Neutrophil (primary cell): ENCODE results near the gene CD3E.

Source experiments
- H3K27ac ChIP-seq: fragments of 200-600 bp; sonication (generic); 2 replicates; pipeline ENCODE4 v1.5.1; 2016; ENCODE audit warnings: mild to moderate bottlenecking, moderate library complexity
- H3K27me3 ChIP-seq: fragments of 200-600 bp; sonication (generic); 2 replicates; pipeline ENCODE4 v1.6.0; 2016; ENCODE audit warnings: mild to moderate bottlenecking
- H3K36me3 ChIP-seq: fragments of 200-600 bp; sonication (generic); 2 replicates; pipeline ENCODE4 v1.5.1; 2017
- H3K4me1 ChIP-seq, 2 experiments: fragments of 200-600 bp in 1 of 2; sonication (generic) in 1 of 2; 1 replicate in 1 of 2; 2 replicates in 1 of 2; pipeline versions ENCODE4 v1.5.1 to v1.6.1; 2013 to 2016; ENCODE audit warnings: low read depth in 1 of 2, low read length in 1 of 2, mild to moderate bottlenecking in 1 of 2, moderate library complexity in 1 of 2; ENCODE audit not compliant: control insufficient read depth in 1 of 2, insufficient read depth in 1 of 2
- H3K4me3 ChIP-seq, 2 experiments: fragments of 200-600 bp in 1 of 2; sonication (generic) in 1 of 2; 1 replicate in 1 of 2; 2 replicates in 1 of 2; pipeline ENCODE4 v1.5.1; 2013 to 2016; ENCODE audit warnings: low read depth in 1 of 2, low read length in 1 of 2, mild to moderate bottlenecking in 1 of 2, moderate library complexity in 1 of 2
- H3K9me3 ChIP-seq: fragments of 200-600 bp; sonication (generic); 2 replicates; pipeline ENCODE4 v1.5.1; 2016
- TF ChIP-seq, protein P1 (sequence below): fragments of 200-600 bp; sonication (generic); IDR thresholded peaks from 2 replicates; pipeline ENCODE4 v1.5.1; 2016; ENCODE audit warnings: antibody characterized with exemption

CD3E gene

DNA sequence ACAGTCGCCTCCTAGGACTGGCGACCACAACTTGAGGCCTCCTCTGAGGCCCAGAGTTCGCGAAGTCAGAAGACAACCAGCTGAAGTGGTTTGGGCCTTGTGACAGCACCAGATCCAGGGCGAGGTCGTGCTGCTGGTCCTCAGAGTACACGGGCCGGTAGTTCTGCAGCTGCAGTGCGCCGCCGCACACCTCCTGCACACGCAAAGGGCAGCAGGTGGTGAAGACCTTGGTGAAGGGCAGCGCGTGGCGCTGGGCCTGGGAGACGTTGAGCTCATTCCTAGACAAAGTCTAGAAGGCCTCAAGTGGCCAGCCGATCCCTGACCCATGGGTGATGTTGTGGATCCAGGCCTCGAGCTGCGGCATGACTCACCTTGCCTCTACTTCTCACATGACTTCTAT lies 18.2 kb downstream of the CD3E start:
- peaks cover 11 to 17% of the 10 kb centered on the region in 2 experiments for H3K4me1 ChIP-seq
- H3K27ac ChIP-seq = no peak overlapping the region
- TF ChIP-seq, protein P1, sequence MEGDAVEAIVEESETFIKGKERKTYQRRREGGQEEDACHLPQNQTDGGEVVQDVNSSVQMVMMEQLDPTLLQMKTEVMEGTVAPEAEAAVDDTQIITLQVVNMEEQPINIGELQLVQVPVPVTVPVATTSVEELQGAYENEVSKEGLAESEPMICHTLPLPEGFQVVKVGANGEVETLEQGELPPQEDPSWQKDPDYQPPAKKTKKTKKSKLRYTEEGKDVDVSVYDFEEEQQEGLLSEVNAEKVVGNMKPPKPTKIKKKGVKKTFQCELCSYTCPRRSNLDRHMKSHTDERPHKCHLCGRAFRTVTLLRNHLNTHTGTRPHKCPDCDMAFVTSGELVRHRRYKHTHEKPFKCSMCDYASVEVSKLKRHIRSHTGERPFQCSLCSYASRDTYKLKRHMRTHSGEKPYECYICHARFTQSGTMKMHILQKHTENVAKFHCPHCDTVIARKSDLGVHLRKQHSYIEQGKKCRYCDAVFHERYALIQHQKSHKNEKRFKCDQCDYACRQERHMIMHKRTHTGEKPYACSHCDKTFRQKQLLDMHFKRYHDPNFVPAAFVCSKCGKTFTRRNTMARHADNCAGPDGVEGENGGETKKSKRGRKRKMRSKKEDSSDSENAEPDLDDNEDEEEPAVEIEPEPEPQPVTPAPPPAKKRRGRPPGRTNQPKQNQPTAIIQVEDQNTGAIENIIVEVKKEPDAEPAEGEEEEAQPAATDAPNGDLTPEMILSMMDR = no peak

DNA sequence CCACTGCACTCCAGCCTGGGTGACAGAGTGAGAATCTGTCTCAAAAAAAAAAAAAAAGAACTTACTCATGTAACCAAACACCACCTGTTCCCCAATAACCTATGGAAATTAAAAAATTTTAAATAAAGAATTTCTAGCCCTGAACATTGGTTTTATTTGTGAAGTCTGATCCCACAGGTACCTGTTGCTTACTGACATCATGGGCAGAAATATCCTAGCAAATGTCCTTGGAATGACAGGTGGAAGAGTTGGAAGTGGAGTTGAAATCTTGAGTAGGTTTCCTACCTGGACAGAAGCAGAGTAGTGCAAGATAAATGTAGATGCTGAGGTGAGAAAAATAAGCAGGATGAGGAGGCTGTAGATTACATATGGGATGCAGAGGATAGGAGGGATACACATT lies 20.8 kb downstream of the CD3E start:
- no peaks in the 10 kb centered on the region for H3K9me3 ChIP-seq
- H3K27ac ChIP-seq = no peak overlapping the region
- H3K4me1 ChIP-seq = no peaks in the 10 kb centered on the region
- H3K27me3 ChIP-seq = no peaks in the 10 kb centered on the region
- TF ChIP-seq, protein P1 = no peak
- no peak overlapping the region for H3K4me3 ChIP-seq
- no peaks in the 10 kb centered on the region for H3K36me3 ChIP-seq

More for the DNA sequence above, 18.2 kb downstream of the CD3E start:
- H3K36me3 ChIP-seq = no peaks in the 10 kb centered on the region
- H3K27me3 ChIP-seq = no peaks in the 10 kb centered on the region
- no peak overlapping the region for H3K4me3 ChIP-seq
- H3K9me3 ChIP-seq = no peaks in the 10 kb centered on the region

DNA sequence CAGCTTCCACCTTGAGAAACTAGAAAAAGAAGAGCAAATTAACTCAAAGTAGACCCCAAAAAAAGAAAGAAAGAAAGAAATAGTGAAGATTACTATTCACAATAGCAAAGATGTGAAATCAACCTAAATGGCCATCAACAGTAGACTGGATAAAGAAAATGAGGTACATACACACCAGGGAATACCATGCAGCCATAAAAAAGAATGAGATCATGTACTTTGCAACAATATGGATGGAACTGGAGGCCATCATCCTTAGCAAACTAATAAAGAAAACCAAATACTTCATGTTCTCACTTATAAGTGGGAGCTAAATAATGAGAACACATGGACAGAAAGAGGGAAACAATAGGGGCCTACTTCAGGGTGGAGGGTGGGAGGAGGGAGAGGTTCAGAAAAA lies 24.2 kb downstream of the CD3E start:
- no peaks in the 10 kb centered on the region for H3K36me3 ChIP-seq
- H3K4me1 ChIP-seq = no peaks in the 10 kb centered on the region
- no peak overlapping the region for H3K27ac ChIP-seq
- H3K27me3 ChIP-seq = no peaks in the 10 kb centered on the region
- H3K4me3 ChIP-seq = no peak overlapping the region
- TF ChIP-seq, protein P1 = no peak
- H3K9me3 ChIP-seq = no peaks in the 10 kb centered on the region

DNA sequence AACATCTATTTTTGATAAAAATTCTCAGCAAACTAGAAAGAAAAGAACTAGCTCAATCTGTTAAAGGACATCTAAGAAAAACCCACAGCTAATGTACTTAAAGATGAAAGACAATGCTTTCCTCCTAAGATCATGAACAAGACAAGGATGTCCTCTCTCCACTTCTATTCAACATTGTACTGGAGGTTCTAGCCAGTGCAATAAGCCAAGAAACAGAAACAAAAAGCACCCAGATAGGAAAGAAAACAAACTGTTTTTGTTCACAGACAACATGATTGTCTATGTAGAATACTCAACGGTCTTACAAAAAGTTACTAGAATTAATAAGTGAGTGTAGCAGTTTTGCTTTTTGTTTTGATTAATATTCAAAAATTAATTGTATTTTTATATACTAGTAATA lies 30.2 kb downstream of the CD3E start:
- H3K4me3 ChIP-seq = no peak overlapping the region
- H3K27me3 ChIP-seq = no peaks in the 10 kb centered on the region
- no peaks in the 10 kb centered on the region for H3K9me3 ChIP-seq
- TF ChIP-seq, protein P1 = no peak
- H3K4me1 ChIP-seq = no peaks in the 10 kb centered on the region
- no peaks in the 10 kb centered on the region for H3K36me3 ChIP-seq
- no peak overlapping the region for H3K27ac ChIP-seq

DNA sequence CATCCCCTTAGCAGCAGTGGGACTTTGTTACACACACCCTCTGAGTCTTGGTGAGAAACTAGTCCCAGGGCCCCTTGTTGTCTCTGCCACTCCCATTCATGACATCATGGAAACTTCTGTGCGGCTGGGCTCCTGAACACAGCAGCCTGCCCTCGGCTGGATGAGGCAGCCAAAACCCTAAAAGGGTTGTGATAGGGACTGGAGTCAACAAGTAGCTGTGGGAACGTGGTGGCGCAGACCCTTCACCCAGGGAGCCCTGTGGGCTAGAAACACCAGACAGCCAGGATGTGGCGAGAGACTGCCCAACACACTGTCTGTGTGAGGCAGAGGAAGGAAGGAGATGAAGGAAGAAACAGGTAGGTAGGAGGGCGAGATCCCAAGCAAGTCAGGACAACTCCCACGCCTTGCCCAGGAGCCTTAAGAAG lies 34.1 kb downstream of the CD3E start:
- Histone ChIP-seq H3K27ac (no peak overlapping the region), H3K4me1 (no peaks in the 10 kb centered on the region), H3K27me3 (no peaks in the 10 kb centered on the region), H3K9me3 (no peaks in the 10 kb centered on the region), H3K4me3 (no peak overlapping the region), H3K36me3 (no peaks in the 10 kb centered on the region)
- TF ChIP-seq, protein P1 = no peak
